LHCN-M2 (cell line): ENCODE measurements around the gene PHLPP1. TPM values are rescaled to one million over a fixed set of nuclear protein-coding genes. Genes with fewer than 3 reads are reported as not detected.
A peak's percentile ranks its signal among the peaks of the same experiment; 100 is the strongest.
"Not testable (repeated sequence)": the region's sequence is repeated elsewhere in the genome, so short reads cannot be mapped to it uniquely, and the experiment has no call there.

ENCODE experiments used
- DNase-seq: peaks from one replicate; pipeline ENCODE4 v3.0.0-alpha.2; 2012; ENCODE audit warnings: low read depth
- total RNA-seq: library from RNA; depleted of rRNA; stranded (reverse); fragments of >200 nt; gene quantifications from 2 replicates; pipeline ENCODE4 v1.2.3, GENCODE V29; 2014

The PHLPP1 gene
- total RNA-seq, 1 experiment from 2014 or later: 9.6 TPM

DNA sequence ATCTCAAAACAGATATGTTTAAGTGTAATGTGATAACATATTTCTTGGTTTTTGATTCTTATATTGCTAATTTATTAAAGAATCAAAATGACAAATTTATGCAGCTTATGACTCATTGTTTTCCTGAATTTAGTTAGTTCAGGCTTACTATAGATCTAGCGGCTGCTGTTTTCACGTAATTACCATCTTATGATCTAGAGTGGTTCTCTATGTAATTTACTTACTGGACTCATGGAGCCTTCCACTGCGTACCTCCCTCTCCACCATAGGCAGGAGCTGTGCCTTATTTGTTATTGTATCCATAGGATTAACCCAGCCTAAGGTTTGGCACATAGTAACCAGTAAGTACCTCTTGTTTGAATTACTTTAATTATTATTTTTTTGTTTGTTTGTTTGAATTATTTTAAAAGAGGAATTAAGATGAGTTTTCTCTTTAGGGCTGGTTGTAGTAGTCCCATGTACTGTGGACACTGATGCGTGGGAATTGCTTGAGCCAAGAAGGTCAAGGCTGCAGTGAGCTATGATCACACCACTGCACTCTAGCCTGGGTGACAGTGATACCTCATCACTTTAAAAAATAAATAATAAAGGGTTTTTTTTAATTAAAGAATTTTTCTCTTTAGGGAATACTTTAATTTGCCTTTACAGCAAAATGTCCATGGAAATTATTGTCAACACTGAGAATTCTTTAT, 165.5 kb downstream of the PHLPP1 start:
- no peak for DNase-seq

DNA sequence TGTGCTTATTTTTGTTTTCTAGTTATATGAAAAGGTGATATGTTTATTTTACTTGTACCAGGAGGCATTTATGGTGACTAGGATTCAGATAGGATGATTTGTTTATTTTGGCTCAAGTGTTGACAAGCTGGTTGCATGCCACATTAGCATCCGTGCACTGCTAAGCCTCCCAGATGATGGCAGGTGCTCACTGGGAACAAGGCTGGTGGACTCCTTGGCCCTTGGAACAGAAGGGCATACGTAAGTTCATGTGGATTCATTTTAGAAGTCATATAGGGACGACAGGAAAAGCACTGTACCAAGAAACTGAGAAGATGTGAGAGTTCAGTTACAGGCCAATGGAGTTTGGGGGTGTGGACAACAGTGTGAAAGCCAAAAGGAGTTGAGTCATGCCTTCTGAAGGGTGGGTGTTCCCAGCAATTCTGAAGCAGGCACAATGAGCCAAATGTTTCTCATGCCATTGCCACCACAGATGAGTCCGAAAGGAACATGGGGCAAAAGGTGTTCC, 166.2 kb downstream of the PHLPP1 start:
- DNase-seq: peak; percentile 96

DNA sequence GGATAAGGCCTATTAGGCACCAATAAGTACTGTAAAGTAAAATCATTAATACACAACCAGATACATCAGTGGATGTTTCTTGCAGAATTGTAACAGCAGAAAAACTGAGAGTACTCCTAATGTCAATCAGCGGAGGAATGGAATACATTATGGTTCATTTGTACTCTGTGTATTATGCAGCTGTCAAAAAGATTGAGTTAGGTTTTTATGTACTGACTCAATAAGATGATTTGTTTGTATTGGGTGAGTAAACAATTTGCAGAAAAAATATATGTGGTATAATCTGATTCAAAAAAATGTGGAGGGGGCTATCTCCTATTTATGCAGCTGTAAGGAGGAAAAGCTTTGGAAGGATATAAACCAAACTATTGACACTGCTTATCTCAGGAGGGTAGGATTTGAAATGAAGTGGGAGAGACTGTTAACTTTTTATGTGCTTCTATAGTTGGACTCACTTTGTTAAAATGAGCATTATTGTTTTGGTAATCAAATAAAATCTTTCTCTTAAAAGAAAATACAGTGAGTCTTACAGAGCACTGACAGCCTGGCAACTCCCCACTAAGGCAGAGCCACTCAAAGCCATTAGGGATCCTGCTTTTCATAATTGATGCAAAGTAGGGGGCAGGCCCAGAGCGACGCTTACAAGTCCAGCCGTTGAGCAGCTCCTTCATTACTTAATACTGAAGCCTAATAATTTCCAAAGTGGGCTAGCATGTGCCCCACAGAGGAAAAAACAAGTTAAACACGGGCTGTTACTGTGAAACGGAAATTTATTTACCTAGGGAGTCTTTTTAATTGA, 168.8 kb downstream of the PHLPP1 start:
- no peak for DNase-seq

DNA sequence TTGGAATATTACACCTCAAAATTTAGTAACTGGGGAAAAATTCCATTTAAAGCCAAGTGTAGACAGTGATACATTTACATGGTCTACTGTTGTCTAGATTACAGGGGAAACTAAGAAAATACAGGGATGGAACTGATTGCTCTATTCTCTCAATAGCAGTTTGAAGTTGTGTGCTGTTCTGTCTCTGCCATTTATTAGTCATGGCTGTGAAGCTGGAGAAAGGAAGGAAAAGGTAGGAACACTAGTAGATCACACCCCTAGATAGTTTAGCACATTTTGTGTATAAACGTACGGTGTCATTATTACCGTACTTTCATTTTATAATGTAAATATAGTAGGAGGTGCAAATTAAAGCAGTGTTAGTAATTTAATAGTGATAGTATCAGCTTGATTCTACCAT, 170.5 kb downstream of the PHLPP1 start:
- no peak for DNase-seq

DNA sequence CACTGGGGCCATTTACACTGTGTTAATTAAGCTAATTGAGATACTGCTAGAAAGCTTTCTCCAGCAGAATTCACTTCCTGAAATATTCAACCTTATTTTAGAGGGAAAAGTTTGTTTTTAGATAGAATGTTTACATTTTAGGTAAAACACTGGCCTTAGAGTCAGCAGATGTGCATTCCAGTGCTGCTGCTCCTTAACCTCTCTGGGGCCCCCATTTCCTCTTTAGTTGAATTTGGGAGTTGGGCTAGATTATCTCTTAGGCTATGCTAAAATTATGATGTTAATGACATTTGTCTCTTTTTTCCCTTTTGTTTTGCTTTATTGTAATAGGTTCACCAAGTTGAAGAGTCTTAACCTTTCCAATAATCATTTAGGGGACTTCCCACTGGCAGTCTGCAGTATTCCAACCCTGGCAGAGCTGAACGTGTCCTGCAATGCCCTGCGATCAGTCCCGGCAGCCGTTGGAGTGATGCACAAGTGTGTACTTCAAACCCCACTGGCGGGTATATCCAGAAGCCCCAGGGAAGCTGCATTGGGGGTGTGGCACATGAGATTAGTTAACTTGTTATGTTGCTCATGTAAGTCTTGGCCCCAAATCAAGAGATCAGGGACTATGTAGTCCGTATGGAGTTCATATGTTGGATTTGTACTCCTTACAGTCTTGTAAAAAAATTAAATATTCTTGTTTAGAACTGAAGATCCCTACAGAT, 179.5 kb downstream of the PHLPP1 start:
- no peak for DNase-seq

DNA sequence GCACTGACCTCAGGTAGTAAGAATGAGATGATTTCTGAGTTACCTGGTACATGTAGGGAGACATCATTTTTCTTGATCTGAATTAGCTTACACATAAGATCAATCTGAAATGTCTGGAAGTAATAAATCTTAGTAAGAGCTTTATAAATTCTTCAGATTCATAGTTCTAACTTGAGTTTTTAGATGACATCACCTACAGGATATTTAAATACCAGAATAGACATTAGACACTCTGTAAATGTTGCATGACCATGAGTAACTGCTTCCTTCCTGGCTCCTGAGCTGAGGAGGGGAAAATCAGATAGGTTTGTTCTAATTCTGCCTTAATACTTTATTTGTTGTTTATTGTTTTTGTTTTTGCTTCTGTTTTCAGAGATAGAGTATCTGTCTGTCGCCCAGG, 181.8 kb downstream of the PHLPP1 start:
- DNase-seq: no peak

DNA sequence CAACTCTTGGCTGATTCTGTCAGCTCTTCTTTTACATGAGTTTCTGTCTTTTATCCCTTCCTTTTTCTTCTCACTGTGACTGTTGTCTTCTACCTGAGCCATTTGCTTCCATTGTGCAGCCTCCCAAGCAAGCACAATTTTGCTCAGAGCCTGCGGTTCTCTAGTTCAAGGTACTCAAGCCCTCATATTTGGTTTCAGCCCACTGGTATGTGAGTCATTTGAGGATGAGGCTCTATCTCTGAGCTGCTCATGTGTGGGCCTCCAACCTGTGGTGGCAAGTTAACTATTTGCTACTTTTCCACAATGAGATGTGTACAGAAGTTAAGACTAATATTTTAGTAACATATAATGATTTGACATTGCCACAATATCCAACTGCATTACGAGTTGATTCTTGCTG, 183.0 kb downstream of the PHLPP1 start:
- no peak for DNase-seq

DNA sequence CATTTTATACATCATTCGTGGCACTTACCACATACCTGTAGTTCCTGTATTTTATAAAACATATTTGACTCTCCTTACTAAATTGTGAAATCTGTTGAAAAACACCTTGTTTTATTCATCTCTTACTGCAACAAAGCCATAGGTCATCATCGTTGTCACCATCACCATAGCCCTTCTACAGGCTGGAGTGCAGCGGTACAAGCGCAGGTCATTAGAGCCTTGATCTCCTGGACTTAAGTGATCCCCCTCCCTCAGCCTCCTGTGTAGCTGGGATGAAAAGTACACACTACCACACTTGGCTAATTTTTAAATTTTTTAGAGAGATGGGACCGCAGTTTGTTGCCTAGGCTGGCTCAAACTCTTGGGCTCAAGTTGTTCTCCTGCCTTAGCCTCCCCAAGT, 184.2 kb downstream of the PHLPP1 start:
- no peak for DNase-seq

DNA sequence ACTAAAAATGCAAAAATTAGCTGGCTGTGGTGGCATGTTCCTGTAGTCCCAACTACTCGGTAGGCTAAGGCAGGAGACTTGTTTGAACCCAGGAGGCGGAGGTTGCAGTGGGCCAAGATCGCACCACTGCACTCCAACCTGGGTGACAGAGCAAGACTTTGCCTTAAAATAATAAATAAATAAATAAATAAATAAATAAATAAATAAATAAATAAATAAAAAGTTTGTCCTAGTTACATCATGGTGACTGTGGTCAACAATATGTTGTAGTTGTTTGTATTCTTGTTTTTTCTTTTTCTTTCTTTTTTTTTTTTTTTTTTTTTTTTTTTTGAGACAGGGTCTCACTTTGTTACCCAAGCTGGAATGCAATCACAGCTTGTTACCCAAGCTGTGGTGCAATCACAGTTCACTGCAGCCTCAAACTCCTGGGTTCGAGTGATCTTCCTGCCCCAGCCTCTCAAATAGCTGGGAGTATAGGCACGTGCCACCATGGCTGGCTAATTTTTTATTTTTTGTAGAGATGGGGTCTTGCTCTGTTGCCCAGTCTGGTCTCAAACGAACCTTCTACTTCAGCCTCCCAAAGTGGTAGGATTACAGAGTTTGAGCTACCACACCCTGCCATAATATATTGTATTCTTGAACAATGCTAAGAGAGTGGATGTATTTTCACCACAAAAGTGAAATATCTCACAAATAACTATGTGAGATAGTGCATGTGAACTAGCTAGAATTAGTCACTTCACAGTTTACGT, 185.0 kb downstream of the PHLPP1 start:
- no peak for DNase-seq

DNA sequence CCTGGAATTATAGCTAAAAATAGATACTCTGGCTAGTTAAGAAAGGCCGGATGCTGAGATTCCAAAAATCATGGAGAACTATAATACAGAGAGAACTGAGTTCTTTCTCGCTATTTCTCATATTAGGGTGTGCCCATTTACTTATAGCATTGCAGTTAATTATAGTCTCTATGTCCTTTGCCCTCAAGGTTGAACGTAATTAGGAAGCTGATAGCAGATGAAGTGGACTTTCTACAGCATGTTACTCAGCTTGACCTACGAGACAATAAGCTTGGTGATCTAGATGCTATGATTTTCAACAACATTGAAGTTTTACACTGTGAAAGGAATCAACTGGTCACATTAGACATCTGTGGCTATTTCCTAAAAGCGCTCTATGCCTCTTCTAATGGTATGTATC, 187.4 kb downstream of the PHLPP1 start:
- no peak for DNase-seq

DNA sequence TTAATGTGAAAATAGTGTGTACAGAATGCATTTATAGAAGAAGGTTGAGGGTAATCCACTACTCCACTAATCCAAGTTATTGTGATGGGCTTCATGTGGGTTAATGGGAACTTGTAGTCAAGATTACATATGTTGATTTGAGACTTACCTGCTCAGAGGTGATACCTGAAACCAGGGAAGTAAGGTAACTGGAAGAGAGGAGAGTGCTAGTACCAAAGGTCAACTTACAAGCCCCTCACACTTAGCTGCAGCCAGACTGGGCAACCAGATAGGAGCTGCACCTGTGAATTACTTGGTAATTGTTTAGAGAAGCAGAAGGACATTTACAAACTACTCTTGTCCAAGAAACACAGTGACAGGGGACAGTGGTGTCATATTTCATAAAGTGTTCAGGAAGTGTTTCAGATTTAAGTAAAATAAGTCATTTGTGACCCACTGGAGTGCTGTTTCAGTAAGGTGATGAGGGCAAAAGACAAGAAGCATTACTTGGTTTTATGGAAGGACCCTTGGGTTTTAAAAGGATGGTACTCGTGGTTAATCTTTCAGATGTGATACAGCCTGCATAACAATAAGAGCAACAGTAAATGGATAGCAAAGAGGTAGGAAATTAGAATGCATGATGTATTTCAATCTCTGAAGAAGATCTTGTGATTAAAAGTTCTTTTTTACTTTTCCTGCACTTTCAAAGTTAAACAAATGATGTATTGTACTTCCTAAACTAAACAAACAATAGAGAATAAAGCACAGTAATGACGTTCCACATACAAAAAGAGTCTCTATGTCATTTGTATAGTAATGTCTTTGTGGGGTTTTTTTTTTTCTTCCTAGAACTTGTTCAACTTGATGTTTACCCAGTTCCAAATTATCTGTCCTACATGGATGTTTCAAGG, 189.3 kb downstream of the PHLPP1 start:
- DNase-seq: no peak

DNA sequence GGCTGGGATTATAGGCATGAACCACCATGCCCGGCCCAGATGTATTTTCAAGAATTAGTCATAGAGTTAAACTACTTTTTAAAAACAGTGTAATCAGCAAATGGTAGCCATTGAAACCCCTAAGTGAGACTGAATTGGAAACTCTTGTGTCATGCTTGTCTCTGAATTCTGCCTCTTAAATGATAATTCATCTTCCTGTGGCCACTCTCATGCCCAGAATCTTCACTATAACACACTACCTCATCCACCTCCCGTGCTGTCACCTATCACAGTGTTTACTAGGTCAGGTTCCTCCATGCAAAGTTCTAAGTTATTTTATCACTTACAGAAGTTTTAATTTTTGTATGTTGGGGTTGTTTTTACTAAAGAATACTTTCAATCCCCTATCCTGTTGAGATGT, 197.5 kb downstream of the PHLPP1 start:
- peak; percentile 19 for DNase-seq

DNA sequence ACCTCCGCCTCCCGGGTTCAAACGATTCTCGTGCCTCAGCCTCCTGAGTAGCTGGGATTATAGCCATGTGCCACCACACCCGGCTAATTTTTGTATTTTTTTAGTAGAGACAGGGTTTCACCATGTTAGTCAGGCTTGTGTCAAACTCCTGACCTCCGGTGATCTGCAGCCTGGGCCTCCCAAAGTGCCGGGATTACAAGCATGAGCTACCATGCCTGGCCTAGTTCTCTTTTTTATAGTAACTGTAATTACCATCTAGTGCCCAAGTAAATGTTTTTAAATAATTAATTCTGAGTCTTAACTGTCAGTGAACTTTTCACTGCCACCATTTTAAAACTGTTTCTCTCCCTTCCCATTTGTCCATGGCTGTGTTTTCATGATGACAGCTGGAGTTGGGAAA, 198.5 kb downstream of the PHLPP1 start:
- not testable (repeated sequence) for DNase-seq

DNA sequence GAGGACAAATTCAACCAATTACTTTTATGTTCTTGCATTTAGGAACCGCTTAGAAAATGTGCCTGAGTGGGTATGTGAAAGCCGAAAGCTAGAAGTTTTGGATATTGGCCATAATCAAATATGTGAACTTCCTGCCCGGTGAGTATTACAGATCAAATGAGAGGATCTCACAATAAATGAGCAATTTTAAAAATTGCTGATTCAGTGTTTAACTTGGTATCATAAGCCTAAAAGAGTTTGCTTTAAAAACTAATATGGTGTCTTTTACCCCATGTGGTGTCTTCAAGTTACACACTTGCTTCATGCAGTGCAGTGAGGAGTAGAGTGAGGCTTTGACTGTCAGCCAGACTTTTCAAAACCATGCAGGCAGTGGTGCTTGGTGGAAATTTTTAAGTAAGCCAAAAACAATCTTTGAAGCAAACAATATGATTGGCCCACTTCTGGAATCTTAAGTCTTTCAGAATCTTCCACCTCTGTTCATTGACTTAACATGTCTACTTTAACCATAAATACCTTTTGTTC, 199.6 kb downstream of the PHLPP1 start:
- DNase-seq: no peak

DNA sequence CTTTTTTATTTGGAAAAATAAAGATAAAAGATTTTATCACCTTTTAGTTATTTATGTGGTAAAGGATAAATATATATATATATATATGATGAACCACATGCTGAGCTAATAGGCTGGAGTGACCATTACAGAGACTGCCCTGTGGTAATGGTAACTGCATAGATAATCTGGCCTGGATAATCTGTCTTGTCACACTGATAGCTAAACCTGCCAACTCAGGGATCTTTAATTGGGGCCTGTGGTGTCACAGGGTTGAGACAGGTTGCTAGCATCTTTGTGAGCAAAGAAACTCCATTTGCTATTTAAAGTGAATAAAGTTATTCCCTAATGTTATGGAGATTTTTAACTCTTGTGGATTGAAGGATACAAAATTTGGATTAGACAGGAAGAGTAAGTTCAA, 203.0 kb downstream of the PHLPP1 start:
- DNase-seq: no peak

DNA sequence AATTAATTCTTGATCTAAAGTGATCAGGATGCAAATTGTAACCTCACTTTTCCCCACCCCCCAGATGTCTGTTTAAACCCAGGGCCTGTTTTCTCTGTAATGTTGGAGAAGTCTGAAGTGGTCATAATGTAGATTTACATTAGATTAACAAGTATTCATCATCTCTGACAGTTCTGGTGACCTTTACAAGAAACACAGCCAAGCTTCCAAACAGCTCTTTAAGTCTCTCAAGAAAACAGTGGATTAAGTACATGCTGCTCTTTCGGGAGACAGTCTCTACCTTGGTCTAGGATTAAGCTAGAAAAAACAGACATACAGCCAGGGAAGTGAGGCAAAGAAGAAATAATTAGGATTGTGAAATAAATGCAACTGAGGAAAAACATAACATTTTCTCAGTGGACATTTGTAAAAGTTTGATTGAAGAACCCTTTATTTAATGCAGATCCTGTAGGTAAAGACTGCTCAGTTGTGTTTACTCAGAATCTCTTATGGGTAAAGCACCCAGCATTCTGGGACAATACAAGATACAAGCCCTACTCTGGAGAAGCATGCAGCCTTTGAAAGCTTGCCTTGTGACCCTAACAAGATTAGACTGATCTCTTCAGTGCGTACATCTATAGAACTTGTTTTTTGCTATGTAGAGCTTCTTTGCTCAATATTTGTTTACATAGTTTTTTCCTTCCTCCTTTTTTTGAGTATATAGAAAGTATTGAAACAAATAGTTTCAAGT, 203.9 kb downstream of the PHLPP1 start:
- no peak for DNase-seq

DNA sequence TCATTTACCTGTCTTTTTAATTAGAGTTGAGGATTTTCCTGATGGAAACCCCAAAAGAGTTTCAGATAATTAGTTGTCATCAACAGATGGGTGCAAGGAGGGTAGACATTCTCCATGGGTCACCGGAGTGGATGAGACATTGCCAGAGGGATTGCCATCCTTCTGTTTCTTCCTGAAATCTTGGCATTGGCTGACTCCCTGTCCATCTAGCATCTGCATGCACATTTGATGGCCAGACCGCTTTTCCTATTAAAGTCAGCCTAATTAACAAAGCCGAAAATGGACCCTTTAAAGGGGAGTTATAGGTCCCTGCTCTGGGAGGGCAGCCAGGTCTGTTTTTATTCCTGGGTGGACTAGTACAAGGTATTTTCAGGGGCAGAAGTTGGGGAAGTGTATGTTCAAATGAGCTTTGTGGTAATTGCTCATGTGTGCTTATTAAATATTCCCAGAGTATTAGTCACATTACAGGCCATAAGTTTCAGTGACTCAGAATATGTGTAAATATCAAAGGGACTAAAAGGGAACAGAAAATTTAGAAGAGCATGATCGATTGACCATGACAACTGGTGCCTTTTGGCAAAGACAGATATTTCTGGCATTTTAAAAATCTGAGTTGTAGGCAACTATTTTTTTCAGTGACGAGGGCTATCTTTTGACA, 209.8 kb downstream of the PHLPP1 start:
- peak; percentile 90 for DNase-seq

DNA sequence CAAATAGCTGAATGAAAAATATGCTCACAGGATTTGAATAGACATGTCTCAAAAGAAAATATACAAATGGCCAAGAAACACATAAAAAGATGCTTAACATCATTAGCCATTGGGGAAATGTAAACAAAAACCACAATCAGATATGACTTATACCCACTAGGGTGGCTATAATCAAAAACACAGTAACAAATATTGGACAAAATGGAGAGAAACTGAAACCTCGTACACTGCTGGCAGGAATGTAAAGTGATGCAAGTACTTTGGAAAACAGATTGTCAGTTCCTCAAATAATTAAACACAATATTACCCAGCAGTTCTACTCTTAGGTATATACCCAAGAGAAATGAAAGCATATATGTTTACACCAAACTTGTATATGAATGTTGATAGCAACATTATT, 213.0 kb downstream of the PHLPP1 start:
- DNase-seq: peak; percentile 49

DNA sequence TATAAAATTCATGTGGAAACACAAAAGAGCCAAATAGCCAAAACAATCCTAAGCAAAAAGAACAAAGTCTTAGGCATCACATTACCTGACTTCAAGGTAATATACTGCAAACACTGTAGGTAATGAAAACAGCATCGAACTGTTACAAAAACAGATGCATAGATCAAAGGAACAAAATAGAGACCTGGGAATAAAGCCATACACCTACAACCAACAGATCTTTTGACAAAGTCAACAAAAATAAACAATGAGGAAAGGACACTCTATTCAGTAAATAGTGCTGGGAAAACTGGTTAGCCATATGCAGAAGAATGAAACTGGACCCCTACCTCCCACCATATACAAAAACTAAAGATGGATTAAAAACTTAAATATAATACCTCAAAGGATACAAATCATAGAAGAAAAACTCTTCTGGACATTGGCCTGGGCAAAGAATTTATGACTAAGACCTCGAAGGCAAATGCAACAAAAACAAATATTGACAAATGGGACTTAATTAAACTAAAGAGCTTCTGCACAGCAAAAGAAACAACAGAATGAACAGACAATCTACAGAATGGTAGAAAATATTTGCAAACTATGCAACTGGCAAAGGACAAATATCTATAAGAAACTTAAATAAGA, 218.0 kb downstream of the PHLPP1 start:
- DNase-seq: no peak
